Measurements from ENCODE around the gene TSPAN31.
"Not testable (repeated sequence)": the region's sequence is repeated elsewhere in the genome, so short reads cannot be mapped to it uniquely, and the experiment has no call there.

The TSPAN31 gene

GRCh38 chr12:57744777-57745484 is at the start of gene TSPAN31:
TSPAN31 (plus strand) TSS chr12:57745039; CDS start chr12:57745155, 116 bp downstream.
- peak; percentile 99 for DNase-seq

- DNase-seq = no peak
Observed at GRCh38 chr12:57695770-57696432, 48.9 kb upstream of the TSPAN31 start.

GRCh38 chr12:57697076-57697475 is 47.8 kb upstream of the TSPAN31 start:
- DNase-seq = no peak

GRCh38 chr12:57698414-57698813 is 46.4 kb upstream of the TSPAN31 start:
- DNase-seq = no peak

- no peak for DNase-seq
Observed at GRCh38 chr12:57700317-57700716, 44.5 kb upstream of the TSPAN31 start.

GRCh38 chr12:57707250-57707649 is 37.6 kb upstream of the TSPAN31 start:
- no peak for DNase-seq

GRCh38 chr12:57708296-57708695 is 36.5 kb upstream of the TSPAN31 start:
- no peak for DNase-seq

- no peak for DNase-seq
Observed at GRCh38 chr12:57712701-57713100, 32.1 kb upstream of the TSPAN31 start.

GRCh38 chr12:57713209-57713608 is 31.6 kb upstream of the TSPAN31 start:
- DNase-seq = no peak

- not testable (repeated sequence) for DNase-seq
Observed at GRCh38 chr12:57715036-57715748, 29.6 kb upstream of the TSPAN31 start.

GRCh38 chr12:57715786-57716185 is 29.1 kb upstream of the TSPAN31 start:
- DNase-seq = no peak

- no peak for DNase-seq
Observed at GRCh38 chr12:57716305-57716704, 28.5 kb upstream of the TSPAN31 start.

- DNase-seq = no peak
Observed at GRCh38 chr12:57717131-57717530, 27.7 kb upstream of the TSPAN31 start.

GRCh38 chr12:57717846-57718640 is 26.8 kb upstream of the TSPAN31 start:
- no peak for DNase-seq

- DNase-seq = no peak
Observed at GRCh38 chr12:57718641-57719528, 26.0 kb upstream of the TSPAN31 start.

GRCh38 chr12:57719777-57720605 is 24.8 kb upstream of the TSPAN31 start:
- DNase-seq = no peak

- no peak for DNase-seq
Observed at GRCh38 chr12:57720606-57721595, 23.9 kb upstream of the TSPAN31 start.

- not testable (repeated sequence) for DNase-seq
Observed at GRCh38 chr12:57721846-57722608, 22.8 kb upstream of the TSPAN31 start.
